Kidney (tissue), 14 donors: ENCODE results near the gene FIGLA. TPM values are rescaled to one million over a fixed set of nuclear protein-coding genes. Genes with fewer than 3 reads are reported as not detected.

Experiments used
- DNase-seq, 5 donors: peaks; one replicate each; pipeline ENCODE4 v3.0.0-alpha.2; 2013 to 2020
- FAIRE-seq: peaks from 2 replicates; lab custom pipeline; 2012; peaks lifted over from hg19 to GRCh38; lab: Jason Lieb, UNC
- H3K27ac ChIP-seq, 2 donors: one replicate each; pipeline ENCODE4 v1.7.0; 2013; ENCODE audit warnings: low read depth in 2 of 2, low read length in 2 of 2, inconsistent platforms in 1 of 2
- H3K27me3 ChIP-seq: one replicate; pipeline ENCODE4 v1.7.1; 2013; ENCODE audit warnings: low read length, inconsistent platforms; ENCODE audit not compliant: control insufficient read depth, insufficient read depth
- H3K36me3 ChIP-seq, 3 donors: one replicate each; pipeline versions ENCODE4 v1.7.0 to v1.7.1; 2013; ENCODE audit warnings: low read length in 3 of 3, control low read depth in 1 of 3, inconsistent platforms in 1 of 3; ENCODE audit not compliant: insufficient read depth in 3 of 3, control insufficient read depth in 2 of 3
- H3K4me1 ChIP-seq, 3 donors: one replicate each; pipeline versions ENCODE4 v1.7.0 to v1.7.1; 2013; ENCODE audit warnings: low read length in 3 of 3, inconsistent platforms in 1 of 3, low read depth in 1 of 3; ENCODE audit not compliant: control insufficient read depth in 2 of 3, insufficient read depth in 2 of 3
- H3K4me3 ChIP-seq, 3 donors: one replicate each; pipeline versions ENCODE4 v1.7.0 to v1.8.1; 2013; ENCODE audit warnings: low read length in 3 of 3, control low read depth in 1 of 3, inconsistent platforms in 1 of 3
- H3K9ac ChIP-seq, 3 donors: one replicate each; pipeline versions ENCODE4 v1.7.0 to v1.7.1; 2013; ENCODE audit warnings: low read length in 3 of 3, control low read depth in 1 of 3, inconsistent platforms in 1 of 3
- H3K9me3 ChIP-seq, 3 donors: one replicate each; pipeline versions ENCODE4 v1.7.0 to v1.7.1; 2013; ENCODE audit warnings: low read length in 3 of 3, control low read depth in 1 of 3, inconsistent platforms in 1 of 3; ENCODE audit not compliant: control insufficient read depth in 2 of 3, insufficient read depth in 1 of 3
- intact Hi-C: fragments of 100-400 bp; cut with DNase I; formaldehyde crosslinking; loops from one replicate; pipeline ENCODE4 v1.11.1; 2022
- polyA plus RNA-seq: library from polyadenylated mRNA; stranded (reverse); fragments of 350-450 nt; fragmentation: Illumina TruSeq; extraction: RNeasy Lipid Tissue Mini Kit (QIAGEN cat#74804); gene quantifications from one replicate; pipeline ENCODE4 v1.2.3, GENCODE V29; 2014; ENCODE audit warnings: low read depth, low replicate concordance; ENCODE audit not compliant: insufficient read depth
- total RNA-seq: library from RNA; stranded (reverse); fragmentation: NEBNext Ultra II Directional; extraction: Animal tissue kit (Norgen Biotek cat#: 25700); gene quantifications from one replicate; pipeline ENCODE4 v1.2.1, GENCODE V29; 2021
- TF ChIP-seq, protein P1 (sequence below): IDR thresholded peaks from 3 replicates; pipeline ENCODE4 v1.5.1; 2012; ENCODE audit warnings: mild to moderate bottlenecking, moderate library complexity, borderline replicate concordance; ENCODE audit not compliant: insufficient read depth; ENCODE audit errors: extremely low read depth
- donor health status: control.
- donor health status: control.
- donor health status: control.
- donor health status: control.
- donor health status: control.
- donor health status: DM: yes; HTN: yes; CAD: no.
- donor health status: Normal renal cell carcinoma (clear cell type).

Gene FIGLA
- total and polyA plus RNA-seq, 2 donors from 2014 or later, result not detected

DNA sequence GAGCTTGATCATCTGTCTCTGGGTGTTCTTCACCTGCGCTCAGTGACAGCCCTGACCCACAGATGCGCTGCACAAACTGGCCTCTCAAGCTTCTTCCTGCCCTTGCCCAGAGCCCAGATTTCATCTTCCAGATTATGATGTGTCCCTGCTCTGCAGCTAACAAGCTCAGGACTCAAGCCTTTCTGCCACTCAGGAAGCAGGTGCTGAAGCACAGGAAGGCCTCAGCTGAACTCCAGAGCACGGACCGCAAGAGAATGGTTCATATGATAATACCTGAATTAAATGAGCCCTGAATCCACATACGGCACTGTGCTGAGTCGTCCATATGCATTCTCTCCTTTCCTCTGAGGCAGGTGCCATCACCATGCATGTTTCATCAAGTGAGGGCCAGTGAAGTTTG is 41.4 kb upstream of the FIGLA start:
- no peak for DNase-seq

GRCh38 chr2:70830366-70830765 is 39.9 kb upstream of the FIGLA start:
- intact Hi-C loops, result no loop called here
- Histone ChIP-seq H3K9ac (no peak overlapping the region), H3K36me3 (no peaks in the 10 kb centered on the region), H3K4me1 (no peaks in the 10 kb centered on the region), H3K9me3 (no peaks in the 10 kb centered on the region), H3K27ac (no peak overlapping the region), H3K27me3 (no peaks in the 10 kb centered on the region), H3K4me3 (no peak overlapping the region)
- TF ChIP-seq, protein P1, sequence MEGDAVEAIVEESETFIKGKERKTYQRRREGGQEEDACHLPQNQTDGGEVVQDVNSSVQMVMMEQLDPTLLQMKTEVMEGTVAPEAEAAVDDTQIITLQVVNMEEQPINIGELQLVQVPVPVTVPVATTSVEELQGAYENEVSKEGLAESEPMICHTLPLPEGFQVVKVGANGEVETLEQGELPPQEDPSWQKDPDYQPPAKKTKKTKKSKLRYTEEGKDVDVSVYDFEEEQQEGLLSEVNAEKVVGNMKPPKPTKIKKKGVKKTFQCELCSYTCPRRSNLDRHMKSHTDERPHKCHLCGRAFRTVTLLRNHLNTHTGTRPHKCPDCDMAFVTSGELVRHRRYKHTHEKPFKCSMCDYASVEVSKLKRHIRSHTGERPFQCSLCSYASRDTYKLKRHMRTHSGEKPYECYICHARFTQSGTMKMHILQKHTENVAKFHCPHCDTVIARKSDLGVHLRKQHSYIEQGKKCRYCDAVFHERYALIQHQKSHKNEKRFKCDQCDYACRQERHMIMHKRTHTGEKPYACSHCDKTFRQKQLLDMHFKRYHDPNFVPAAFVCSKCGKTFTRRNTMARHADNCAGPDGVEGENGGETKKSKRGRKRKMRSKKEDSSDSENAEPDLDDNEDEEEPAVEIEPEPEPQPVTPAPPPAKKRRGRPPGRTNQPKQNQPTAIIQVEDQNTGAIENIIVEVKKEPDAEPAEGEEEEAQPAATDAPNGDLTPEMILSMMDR, result no peak
- FAIRE-seq (no peak), DNase-seq (no peak)

More for the DNA sequence above, 41.4 kb upstream of the FIGLA start:
- TF ChIP-seq, protein P1, result no peak
- no peak for FAIRE-seq
- Histone ChIP-seq H3K9ac (no peak overlapping the region), H3K4me1 (no peaks in the 10 kb centered on the region), H3K9me3 (no peaks in the 10 kb centered on the region), H3K27me3 (no peaks in the 10 kb centered on the region), H3K4me3 (no peak overlapping the region), H3K36me3 (no peaks in the 10 kb centered on the region), H3K27ac (no peak overlapping the region)
- intact Hi-C loops, result no loop called here

GRCh38 chr2:70829916-70830315 is 39.5 kb upstream of the FIGLA start:
- Histone ChIP-seq H3K4me3 (no peak overlapping the region), H3K9ac (no peak overlapping the region), H3K27ac (no peak overlapping the region), H3K4me1 (no peaks in the 10 kb centered on the region), H3K27me3 (no peaks in the 10 kb centered on the region), H3K36me3 (no peaks in the 10 kb centered on the region), H3K9me3 (no peaks in the 10 kb centered on the region)
- TF ChIP-seq, protein P1, result no peak
- FAIRE-seq, result no peak
- intact Hi-C loops, result no loop called here
- no peak for DNase-seq
